Measurements from ENCODE around the gene NTM. TPM values are rescaled to one million over a fixed set of nuclear protein-coding genes. Genes with fewer than 3 reads are reported as not detected.

The NTM gene
- total RNA-seq, 1 experiment from 2014 or later: 0.73 TPM

DNA sequence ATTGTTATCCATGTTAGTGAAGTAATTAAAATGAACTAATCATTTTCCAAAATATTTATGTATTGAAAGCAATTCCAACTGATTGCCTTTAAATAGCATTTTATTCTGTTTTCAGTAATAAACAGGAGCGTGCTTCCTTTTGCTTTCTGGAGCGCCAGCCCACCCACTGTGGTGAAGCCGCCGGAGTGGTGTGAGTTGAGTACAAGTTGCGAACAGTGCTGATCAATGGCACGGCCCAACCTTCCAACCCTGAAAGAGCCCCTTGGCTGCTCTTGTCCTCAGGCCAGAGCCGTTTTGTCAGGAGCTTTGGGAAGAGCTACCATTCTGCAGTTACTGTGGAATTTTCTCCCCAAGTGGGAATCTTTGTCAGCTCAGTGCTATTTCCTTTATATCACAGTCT is 42.8 kb downstream of the NTM start:
- Mint-ChIP-seq H3K4me1 (ENCODE audit: low read depth, unreplicated experiment) (no peaks in the 10 kb centered on the region), H3K27me3 (ENCODE audit: insufficient read depth, unreplicated experiment) (peaks cover 11% of the 10 kb centered on the region), H3K27ac (ENCODE audit: unreplicated experiment) (no peak overlapping the region), H3K36me3 (ENCODE audit: insufficient read depth, unreplicated experiment) (no peaks in the 10 kb centered on the region), H3K4me3 (ENCODE audit: unreplicated experiment) (no peak overlapping the region), H3K9me3 (ENCODE audit: unreplicated experiment) (no peaks in the 10 kb centered on the region)
- ChIA-PET CTCF (no interaction called here), POLR2A (no interaction called here)
- Histone ChIP-seq H3K4me3 (ENCODE audit: low read depth, low read length) (no peak overlapping the region), H3K36me3 (ENCODE audit: control insufficient read depth, insufficient read depth, low read length) (no peaks in the 10 kb centered on the region), H3K4me1 (no peaks in the 10 kb centered on the region), H3K9me3 (no peaks in the 10 kb centered on the region), H3K27me3 (replicated peaks; ENCODE audit: control insufficient read depth, insufficient read depth, low read length) (no peaks in the 10 kb centered on the region)
- TF ChIP-seq CTCF (IDR thresholded peaks at IDR 0.05; ENCODE audit: insufficient read depth in 1 of 2, low read depth in 1 of 2, low read length in 1 of 2, severe bottlenecking in 1 of 2, unreplicated experiment in 1 of 2): no peak
- intact Hi-C loops (cut with micrococcal nuclease; ENCODE audit: unreplicated experiment): no loop called here
- BruUV-seq (replicated peaks): no TSS peak
- no peak for DNase-seq

DNA sequence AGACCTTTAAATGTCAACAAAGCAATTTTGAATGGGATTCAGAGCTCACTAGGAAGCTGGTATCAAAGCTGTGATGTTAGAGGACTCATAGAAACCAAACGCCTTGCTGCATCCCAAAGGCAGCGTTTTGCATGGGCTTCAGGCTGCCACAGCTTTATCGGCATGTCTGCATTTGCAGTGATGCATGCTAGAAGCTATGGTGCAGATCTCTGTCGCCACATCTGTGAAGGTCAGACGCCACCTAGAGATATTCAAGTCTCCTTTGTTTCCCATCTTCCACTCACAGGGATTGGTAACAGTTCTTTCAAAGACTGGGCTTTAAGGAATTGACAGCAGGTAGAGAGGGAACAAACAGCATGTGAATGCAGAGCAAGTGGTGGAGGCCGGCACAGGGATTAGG is 47.8 kb downstream of the NTM start:
- no peaks in the 10 kb centered on the region for H3K4me1 Mint-ChIP-seq (ENCODE audit: low read depth, unreplicated experiment)
- no peak overlapping the region for H3K4me3 Mint-ChIP-seq (ENCODE audit: unreplicated experiment)
- no peak overlapping the region for H3K4me3 ChIP-seq (ENCODE audit: low read depth, low read length)
- no peaks in the 10 kb centered on the region for H3K27me3 ChIP-seq (replicated peaks; ENCODE audit: control insufficient read depth, insufficient read depth, low read length)
- ChIA-PET POLR2A (no interaction called here), CTCF (no interaction called here)
- H3K36me3 ChIP-seq (ENCODE audit: control insufficient read depth, insufficient read depth, low read length): no peaks in the 10 kb centered on the region
- TF ChIP-seq CTCF (IDR thresholded peaks at IDR 0.05; ENCODE audit: insufficient read depth in 1 of 2, low read depth in 1 of 2, low read length in 1 of 2, severe bottlenecking in 1 of 2, unreplicated experiment in 1 of 2): no peak
- H3K27me3 Mint-ChIP-seq (ENCODE audit: insufficient read depth, unreplicated experiment): peaks cover 14% of the 10 kb centered on the region
- DNase-seq: no peak
- intact Hi-C loops (cut with micrococcal nuclease; ENCODE audit: unreplicated experiment): no loop called here
- no peaks in the 10 kb centered on the region for H3K9me3 ChIP-seq
- no peaks in the 10 kb centered on the region for H3K36me3 Mint-ChIP-seq (ENCODE audit: insufficient read depth, unreplicated experiment)
- no peak overlapping the region for H3K27ac Mint-ChIP-seq (ENCODE audit: unreplicated experiment)
- peaks cover 4% of the 10 kb centered on the region; the same call in 1 of the 2 replicates for H3K4me1 ChIP-seq
- no peaks in the 10 kb centered on the region for H3K9me3 Mint-ChIP-seq (ENCODE audit: unreplicated experiment)
- BruUV-seq (replicated peaks): no TSS peak

DNA sequence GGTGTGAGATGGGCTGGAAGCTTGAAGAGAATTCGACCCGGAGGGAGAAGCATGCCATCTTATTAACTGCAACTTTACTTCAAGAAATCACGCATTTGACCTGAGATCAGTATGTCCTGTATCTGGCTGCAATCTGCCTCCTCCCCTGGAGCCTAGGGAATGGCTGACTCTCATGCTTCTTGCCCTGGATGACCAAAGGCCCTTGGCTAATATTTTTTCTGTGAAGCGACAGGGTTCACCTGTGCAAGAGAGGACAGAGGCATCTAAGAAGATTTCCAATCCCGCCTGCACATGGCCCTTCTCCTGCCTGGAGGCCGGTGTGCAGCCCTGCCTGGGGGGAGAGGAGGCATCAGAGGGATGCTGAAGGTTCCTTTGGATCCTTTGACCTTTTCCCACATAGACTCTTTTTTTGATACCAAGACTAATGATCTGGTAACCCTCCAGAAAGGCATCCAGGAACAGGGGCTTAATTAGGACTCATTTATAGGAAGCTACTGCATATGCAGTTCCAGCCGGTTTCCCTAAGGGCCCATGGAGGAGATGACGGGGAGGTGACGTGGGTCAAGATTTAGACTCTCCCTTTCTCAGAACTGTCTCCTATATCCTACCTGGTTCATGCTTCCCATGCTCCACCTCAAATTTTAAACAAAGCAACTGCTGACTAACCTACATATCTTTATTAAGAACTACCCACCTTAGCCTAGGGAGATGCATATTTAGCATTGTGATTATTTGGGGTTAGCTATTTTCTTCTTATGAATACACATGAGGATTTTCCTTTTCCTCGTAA is 50.8 kb downstream of the NTM start:
- H3K27ac Mint-ChIP-seq (ENCODE audit: unreplicated experiment): no peak overlapping the region
- BruUV-seq (replicated peaks): no TSS peak
- H3K9me3 ChIP-seq: no peaks in the 10 kb centered on the region
- H3K4me3 Mint-ChIP-seq (ENCODE audit: unreplicated experiment): no peak overlapping the region
- no peaks in the 10 kb centered on the region for H3K36me3 Mint-ChIP-seq (ENCODE audit: insufficient read depth, unreplicated experiment)
- no peaks in the 10 kb centered on the region for H3K9me3 Mint-ChIP-seq (ENCODE audit: unreplicated experiment)
- no peak for TF ChIP-seq CTCF (IDR thresholded peaks at IDR 0.05; ENCODE audit: insufficient read depth in 1 of 2, low read depth in 1 of 2, low read length in 1 of 2, severe bottlenecking in 1 of 2, unreplicated experiment in 1 of 2)
- CTCF ChIA-PET: no interaction called here
- H3K36me3 ChIP-seq (ENCODE audit: control insufficient read depth, insufficient read depth, low read length): no peaks in the 10 kb centered on the region
- intact Hi-C loops (cut with micrococcal nuclease; ENCODE audit: unreplicated experiment): no loop called here
- peaks cover 23% of the 10 kb centered on the region for H3K4me1 ChIP-seq
- no peaks in the 10 kb centered on the region for H3K27me3 ChIP-seq (replicated peaks; ENCODE audit: control insufficient read depth, insufficient read depth, low read length)
- POLR2A ChIA-PET: no interaction called here
- no peak overlapping the region for H3K4me3 ChIP-seq (ENCODE audit: low read depth, low read length)
- DNase-seq: no peak
- peaks cover 8% of the 10 kb centered on the region for H3K4me1 Mint-ChIP-seq (ENCODE audit: low read depth, unreplicated experiment)
- peaks cover 9% of the 10 kb centered on the region for H3K27me3 Mint-ChIP-seq (ENCODE audit: insufficient read depth, unreplicated experiment)

Measured in Caco-2 (cell line).